Sigmoid colon (tissue), 4 donors: ENCODE data around the gene BNIP5.

Source experiments
- EP300 ChIP-seq, 4 donors: sonication (generic); formaldehyde crosslinking; IDR thresholded peaks; one replicate each; pipeline ENCODE4 v1.6.1; 2017; ENCODE audit warnings: antibody characterized with exemption in 4 of 4
- POLR2A ChIP-seq, 2 donors: fragments of 450-650 bp; IDR thresholded peaks; one replicate each; pipeline ENCODE4 v1.6.1; 2016; ENCODE audit warnings: antibody characterized with exemption in 2 of 2, mild to moderate bottlenecking in 2 of 2, moderate library complexity in 2 of 2
- TF ChIP-seq, protein P1 (sequence below), 4 experiments: fragments of 450-650 bp in 3 of 4; fragments of 200-600 bp in 1 of 4; IDR thresholded peaks; one replicate each; pipeline ENCODE4 v1.5.1; 2016 to 2019; ENCODE audit warnings: antibody characterized with exemption in 4 of 4, mild to moderate bottlenecking in 3 of 4, moderate library complexity in 2 of 4

DNA sequence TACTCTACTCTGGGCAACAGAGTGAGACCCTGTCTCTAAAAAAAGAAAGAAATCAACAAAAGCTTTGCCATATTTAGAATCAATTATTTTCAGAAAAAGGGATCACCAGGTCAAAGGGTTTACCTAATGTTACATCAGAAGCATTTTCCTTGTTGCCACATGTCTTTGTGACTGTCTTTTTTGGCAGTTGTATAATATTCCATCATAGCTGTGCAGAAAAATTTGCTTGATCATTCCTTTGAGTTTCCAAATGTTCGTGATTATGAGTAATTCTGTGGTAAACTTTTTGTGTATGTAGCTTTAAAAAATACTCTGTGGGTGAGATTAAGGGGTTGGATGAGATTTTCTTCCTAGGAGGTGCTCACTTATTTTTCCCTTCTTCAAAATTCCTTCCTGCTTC lies 40.4 kb downstream of the BNIP5 start:
- no peak for TF ChIP-seq EP300 (IDR thresholded peaks at IDR 0.05)
- TF ChIP-seq, protein P1, sequence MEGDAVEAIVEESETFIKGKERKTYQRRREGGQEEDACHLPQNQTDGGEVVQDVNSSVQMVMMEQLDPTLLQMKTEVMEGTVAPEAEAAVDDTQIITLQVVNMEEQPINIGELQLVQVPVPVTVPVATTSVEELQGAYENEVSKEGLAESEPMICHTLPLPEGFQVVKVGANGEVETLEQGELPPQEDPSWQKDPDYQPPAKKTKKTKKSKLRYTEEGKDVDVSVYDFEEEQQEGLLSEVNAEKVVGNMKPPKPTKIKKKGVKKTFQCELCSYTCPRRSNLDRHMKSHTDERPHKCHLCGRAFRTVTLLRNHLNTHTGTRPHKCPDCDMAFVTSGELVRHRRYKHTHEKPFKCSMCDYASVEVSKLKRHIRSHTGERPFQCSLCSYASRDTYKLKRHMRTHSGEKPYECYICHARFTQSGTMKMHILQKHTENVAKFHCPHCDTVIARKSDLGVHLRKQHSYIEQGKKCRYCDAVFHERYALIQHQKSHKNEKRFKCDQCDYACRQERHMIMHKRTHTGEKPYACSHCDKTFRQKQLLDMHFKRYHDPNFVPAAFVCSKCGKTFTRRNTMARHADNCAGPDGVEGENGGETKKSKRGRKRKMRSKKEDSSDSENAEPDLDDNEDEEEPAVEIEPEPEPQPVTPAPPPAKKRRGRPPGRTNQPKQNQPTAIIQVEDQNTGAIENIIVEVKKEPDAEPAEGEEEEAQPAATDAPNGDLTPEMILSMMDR (IDR thresholded peaks at IDR 0.05) = no peak
- no peak for TF ChIP-seq POLR2A (IDR thresholded peaks at IDR 0.05)
